NCI-H510A (cell line): ENCODE data around the gene NDST1.

Experiments used
- DNase-seq: peaks from one replicate; lab custom pipeline; 2025; lab: John Stamatoyannopoulos, UW

The NDST1 gene

GRCh38 chr5:150544611-150545219 lies 36.8 kb downstream of the NDST1 start:
- peak; percentile 14 for DNase-seq

GRCh38 chr5:150545246-150545645 lies 37.3 kb downstream of the NDST1 start:
- no peak for DNase-seq

DNA sequence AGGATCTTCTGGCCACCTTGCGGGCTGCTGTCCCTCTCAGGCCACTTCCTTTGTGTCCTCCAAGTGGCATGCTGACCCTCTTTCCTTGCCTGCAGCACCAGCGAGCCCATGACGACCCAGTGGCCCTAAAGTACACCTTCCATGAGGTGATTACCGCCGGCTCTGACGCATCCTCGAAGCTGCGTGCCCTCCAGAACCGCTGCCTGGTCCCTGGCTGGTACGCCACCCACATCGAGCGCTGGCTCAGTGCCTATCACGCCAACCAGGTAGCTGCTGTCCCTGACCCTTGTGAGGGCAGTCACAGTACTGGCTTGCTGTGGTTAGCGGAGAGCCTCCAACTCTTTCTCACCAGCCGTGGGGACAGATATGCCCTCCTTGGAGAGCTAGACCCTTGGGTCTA lies 40.2 kb downstream of the NDST1 start:
- DNase-seq, result no peak

DNA sequence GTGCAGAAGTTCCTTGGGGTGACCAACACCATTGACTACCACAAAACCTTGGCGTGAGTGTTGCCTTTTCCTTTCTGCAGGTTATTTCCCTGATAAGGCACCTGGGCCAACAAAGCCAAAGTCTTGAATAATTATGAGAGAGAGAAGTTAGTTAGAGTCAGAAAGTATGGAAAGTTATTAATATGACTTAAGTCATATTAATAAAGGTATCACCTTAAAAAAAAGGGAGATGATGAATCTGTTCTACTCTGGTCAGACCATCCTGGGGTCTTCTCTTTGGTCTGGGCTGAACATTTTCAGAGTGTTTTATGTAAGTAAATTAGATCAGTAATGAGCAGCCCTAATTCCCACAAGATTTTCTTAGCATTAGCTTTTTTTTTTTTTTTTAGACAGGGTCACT lies 41.8 kb downstream of the NDST1 start:
- DNase-seq, result no peak

- no peak for DNase-seq
These were observed 42.4 kb downstream of the NDST1 start for GRCh38 chr5:150550286-150550685.

DNA sequence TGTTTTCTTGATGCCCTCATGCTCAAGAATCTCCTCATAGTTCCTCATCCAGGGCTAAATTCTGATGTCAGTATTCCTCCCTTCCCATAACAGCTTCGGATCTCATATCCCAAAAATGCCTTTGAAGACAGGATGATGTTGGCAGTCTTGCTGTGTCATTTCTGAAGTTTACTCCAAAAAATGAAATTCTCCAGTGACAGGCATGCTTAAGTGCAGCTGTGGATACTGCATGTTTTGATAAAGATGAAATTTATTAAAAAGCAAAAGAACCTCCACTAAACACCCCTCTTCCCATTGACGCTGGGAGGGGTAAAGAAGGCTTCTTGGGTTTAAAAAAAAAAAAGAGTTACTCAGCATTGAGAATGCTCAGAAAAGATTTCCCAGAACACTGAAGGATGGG lies 43.1 kb downstream of the NDST1 start:
- no peak for DNase-seq

GRCh38 chr5:150553402-150553801 lies 45.5 kb downstream of the NDST1 start:
- DNase-seq, result no peak

GRCh38 chr5:150553911-150554310 lies 46.0 kb downstream of the NDST1 start:
- no peak for DNase-seq

- no peak for DNase-seq
These were observed 46.9 kb downstream of the NDST1 start for GRCh38 chr5:150554857-150555256.

GRCh38 chr5:150556106-150556505 lies 48.2 kb downstream of the NDST1 start:
- no peak for DNase-seq

GRCh38 chr5:150556859-150557508 lies 49.1 kb downstream of the NDST1 start:
- no peak for DNase-seq

- no peak for DNase-seq
These were observed 49.6 kb downstream of the NDST1 start for GRCh38 chr5:150557509-150557872.

DNA sequence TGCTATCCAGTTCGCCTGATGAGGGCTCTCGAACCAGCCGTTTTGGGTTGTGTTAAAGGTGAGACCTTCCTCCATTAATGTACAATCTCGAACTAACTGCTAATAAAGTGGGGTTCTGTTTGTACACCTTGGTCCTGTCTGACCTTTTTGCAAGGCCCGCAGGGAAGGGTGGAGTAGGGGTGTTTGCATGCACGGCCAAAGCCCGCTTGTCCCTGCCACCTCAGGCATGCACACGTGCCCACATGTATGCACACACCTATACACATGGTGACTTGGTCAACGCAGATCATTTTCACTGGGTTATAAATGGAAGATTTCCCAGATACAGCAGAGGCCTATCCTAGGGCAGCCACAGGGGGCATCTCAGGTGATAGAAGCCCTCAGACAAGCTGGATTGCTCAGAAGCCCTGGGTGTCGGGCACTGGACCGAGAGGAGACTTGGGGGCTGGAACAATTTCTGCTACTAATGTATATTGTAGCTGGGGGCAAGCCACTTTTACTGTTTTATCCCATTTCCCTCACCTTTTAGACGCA lies 50.2 kb downstream of the NDST1 start:
- no peak for DNase-seq

DNA sequence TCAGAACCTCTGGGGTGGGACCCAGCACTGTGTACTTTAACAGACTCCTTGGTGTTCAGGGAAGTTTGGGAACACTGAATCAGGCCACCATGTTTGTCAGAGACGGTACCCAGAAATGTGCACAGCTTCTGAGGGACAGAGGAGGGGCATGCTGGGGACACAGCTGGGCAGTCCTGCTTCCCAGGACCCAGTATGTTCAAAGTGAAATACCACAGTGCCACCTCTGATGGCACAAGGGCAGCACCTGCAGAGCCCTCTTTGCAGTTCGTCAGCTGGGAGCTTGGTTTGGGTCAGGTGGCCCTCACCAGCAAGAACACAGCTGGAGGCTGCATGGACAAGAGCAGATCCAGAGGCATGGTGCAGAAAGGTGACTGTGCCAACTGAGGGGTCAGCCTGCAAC lies 51.2 kb downstream of the NDST1 start:
- DNase-seq, result no peak

DNA sequence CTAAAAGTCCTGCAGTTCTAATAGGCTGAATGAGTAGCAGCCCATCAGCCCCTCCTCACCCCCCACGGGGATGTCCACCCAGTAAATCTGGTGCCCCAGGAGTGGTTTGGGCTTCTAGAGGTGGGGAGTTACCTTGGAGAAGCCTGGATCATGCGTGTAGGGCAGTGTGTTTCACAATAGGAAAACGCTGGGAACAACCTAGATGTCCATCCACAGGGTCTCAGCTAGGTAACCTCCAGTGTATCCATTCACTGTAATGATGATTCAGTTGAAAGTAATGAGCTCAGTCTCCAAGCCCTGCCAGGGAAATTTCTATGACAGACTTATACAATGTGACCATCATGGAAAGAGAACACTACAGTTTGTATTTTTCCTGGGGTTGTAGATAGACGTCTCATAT lies 51.8 kb downstream of the NDST1 start:
- DNase-seq, result no peak

DNA sequence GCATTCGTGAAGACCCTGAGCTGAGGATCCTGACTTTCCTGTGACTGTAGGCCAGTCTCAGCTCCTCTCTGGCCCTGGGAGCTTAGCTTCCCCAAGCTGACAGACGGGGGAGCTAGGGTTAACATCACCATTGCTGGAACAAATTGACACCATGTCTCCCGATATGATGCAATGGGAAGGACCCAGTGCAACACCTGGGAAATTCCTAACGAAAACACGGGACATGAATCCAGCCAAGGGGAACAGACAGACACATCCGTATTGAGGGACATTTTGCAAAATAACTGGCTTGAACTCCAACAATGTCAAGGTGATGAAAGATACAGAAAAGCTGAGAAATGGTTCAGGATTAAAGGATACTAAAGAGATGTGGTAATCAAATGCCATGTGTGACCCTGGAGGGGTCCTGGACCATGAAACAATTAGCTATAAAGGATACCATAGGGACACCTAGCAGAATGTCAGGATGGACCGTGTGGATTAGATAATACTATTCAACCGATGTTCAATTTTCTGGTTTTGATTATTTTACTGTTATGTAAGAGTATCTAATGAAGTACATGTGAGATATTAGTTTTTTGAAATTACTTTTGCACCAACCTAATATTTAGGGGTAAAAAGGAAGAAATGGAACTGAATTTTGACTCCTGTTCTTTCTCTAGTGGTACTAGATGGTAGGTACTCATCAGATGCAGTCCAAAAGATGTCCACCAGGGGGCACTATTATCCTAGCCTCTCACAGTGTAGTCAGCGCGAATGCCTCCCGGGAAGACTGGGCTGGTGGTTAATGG lies 52.7 kb downstream of the NDST1 start:
- DNase-seq, result peak; percentile 12

DNA sequence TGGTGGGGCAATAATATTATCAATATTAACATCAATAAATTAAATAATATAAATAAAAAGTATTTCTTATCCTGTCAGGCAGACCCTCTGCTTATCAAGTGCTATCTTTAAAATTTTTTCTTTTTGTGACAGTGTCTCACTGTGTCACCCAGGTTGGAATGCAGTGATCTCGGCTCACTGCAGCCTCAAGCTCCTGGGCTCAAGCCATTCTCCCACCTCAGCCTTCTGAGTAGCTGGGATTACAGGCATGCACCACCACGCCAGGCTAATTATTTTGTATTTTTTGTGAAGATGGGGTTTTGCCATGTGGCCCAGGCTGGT lies 53.2 kb downstream of the NDST1 start:
- no peak for DNase-seq

GRCh38 chr5:150561571-150562275 lies 53.8 kb downstream of the NDST1 start:
- DNase-seq, result no peak

GRCh38 chr5:150562832-150563231 lies 54.9 kb downstream of the NDST1 start:
- DNase-seq, result no peak

DNA sequence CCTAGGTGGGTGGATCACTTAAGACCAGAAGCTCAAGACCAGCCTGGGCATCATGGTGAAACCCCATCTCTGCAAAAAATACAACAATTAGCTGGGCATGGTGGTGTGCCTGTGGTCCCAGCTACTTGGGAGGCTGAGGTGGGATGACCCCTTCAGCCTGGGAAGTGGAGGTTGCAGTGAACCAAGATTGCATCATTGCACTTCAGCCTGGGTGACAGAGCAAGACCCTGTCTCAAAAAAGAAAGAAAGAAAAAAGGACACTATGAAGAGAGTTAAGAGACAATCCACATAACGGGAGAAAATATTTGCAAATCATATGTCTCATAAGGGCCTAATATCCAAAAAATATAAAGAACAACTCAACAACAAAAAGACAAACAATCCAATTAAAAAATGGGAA lies 57.9 kb downstream of the NDST1 start:
- DNase-seq, result no peak

GRCh38 chr5:150567031-150567717 lies 59.2 kb downstream of the NDST1 start:
- DNase-seq, result no peak

DNA sequence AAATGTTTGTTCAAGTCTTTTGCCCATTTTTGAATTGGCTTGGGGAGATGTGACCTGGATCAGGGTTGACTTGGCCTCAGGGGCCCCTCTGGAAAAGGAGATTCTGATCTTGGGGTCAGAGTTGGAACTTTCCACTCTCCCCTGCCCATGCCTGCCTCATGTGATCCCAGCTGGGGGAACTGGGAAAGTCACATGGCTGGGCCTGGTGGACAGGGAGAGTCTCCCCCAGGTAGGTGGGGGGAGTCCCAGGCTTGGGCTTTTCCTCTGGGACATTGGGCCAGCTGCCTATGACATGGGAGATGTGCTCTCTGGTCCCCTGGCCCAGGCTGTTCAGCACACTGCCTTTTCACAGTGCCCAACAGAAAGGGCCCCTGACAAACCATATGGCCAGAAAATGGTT lies 60.7 kb downstream of the NDST1 start:
- no peak for DNase-seq
